Activated CD8-positive, alpha-beta memory T cell treated with anti-CD3 and anti-CD28 coated beads, Interleukin-2, amount 50 U/mL, for 1 hour (primary cell): ENCODE measurements around the gene ASIC4.

Experiments
- DNase-seq: peaks from one replicate; pipeline ENCODE4 v3.0.0-alpha.2; 2020; ENCODE audit errors: extremely low read depth

ASIC4 gene

DNA sequence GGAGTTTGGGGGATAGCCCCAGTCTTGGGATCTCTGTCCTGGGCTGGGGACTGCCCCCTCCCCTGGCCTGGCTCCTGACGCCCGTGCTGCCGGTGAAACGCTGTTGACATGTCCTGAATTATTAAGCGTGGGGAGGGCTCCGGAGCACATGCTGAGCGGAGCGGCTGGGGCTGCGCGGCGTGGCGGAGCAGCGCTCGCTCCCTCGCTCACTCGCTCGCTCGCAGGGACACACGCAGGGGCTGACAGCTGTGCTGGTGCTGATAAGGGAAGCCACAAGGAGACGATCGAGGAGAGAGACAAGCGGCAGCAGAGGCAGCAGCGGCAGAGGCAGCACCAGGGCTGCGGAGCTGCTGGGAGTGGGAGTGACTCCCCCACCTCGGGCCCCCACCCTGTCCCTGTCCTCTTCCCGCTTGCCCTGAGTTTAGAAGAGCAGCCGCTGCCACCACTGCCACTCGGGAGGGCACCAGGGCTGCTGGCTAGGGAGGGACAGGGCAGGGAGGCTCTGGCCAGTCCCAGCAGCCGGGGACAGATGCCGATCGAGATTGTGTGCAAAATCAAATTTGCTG, at the start of gene ASIC4:
Gene ASIC4, plus strand, starts transcription at position 287 of the 566 bp plus-strand sequence. Its CDS starts 243 bp downstream, at position 530.
- DNase-seq, result no peak

DNA sequence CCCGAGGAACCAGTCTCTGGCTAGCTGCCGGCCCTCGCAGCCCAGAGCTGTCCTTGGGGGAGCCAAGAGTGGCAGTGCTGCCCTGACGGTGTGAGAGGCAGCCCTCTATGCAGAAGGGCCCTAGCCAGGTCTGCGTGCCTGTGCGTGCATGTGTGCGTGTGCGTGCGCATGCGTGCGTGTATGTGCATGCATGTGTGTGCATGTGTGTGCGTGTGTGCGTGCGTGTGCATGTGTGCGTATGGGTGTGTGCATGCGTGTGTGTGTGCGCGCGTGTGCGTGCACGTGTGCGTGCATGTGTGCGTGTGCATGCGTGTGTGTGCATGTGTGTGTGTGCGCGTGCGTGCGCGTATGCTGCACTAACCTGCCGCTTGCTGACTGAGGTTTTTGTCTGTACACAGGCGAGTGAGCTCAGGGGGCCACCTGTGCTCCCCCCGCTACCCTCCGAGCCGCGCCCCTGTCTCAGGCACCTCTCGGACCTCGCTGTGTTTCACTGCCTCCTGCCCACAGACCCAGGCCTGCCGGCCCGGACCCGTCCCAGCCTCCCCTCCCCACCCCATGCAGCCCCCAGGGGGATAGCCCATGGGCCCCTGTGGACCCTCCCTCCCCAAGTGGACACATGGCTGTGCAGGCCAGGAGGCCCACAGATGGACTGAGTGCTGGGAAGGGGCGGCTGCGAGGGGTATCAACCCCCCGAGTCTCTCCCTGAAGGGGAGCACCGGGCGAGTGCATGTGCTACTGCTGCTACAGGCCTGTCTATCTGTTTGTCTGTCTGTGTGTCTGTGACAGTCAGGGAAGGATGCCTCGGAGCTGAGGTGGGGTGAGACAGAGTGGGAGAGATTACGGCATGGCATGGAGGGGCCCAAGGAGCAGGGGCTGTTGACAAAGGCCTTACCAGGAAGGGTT, 48.4 kb upstream of the ASIC4 start:
- DNase-seq, result no peak

- no peak for DNase-seq
Observed at GRCh38 chr2:219466816-219467735, 47.2 kb upstream of the ASIC4 start.

GRCh38 chr2:219467736-219468075, 46.6 kb upstream of the ASIC4 start:
- DNase-seq, result no peak

DNA sequence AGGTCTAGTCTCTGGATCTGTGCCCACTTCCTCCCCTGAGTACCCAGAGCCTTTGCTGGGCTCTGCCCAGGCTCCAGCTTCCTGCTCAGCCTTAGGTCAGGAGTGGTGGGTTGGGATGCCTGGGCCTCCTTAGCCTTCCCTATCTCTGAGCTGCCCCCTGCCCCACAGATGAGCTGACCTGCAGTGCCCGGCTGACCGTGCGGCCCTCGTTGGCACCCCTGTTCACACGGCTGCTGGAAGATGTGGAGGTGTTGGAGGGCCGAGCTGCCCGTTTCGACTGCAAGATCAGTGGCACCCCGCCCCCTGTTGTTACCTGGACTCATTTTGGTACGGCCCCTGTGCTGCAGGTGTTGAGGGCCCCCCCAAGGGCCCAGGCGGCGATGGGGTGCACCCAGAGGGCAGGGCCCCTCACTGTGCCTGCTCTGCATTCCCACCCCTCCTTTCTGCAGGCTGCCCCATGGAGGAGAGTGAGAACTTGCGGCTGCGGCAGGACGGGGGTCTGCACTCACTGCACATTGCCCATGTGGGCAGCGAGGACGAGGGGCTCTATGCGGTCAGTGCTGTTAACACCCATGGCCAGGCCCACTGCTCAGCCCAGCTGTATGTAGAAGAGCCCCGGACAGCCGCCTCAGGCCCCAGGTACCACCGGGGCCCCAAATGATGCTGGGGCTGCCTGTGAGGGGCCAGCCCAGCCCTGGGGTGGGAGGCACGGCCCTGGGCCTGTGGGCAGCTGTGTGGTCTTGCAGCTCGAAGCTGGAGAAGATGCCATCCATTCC, 45.7 kb upstream of the ASIC4 start:
- DNase-seq, result no peak

GRCh38 chr2:219469186-219469724, 45.0 kb upstream of the ASIC4 start:
- no peak for DNase-seq

DNA sequence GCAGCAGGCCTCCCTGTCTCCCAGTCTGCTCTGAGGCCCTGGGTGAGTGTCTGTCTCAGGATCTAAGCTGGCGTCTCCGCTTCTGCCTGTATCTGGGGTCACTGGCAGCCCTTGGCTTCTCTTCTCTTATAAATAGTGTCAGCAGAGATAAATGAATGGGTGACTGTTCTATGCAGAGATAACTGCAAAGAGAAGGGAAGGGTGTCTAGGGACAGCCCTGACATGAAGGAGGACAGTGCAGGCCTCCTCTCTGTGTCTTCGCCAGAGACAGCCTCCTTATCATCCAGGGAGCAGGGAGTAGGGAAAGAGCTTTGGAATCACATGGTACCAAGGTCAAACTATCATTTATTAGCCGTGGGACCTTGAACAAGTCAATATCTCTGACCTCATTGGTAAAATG, 43.9 kb upstream of the ASIC4 start:
- DNase-seq, result no peak

GRCh38 chr2:219471476-219472371, 42.6 kb upstream of the ASIC4 start:
- DNase-seq, result no peak

DNA sequence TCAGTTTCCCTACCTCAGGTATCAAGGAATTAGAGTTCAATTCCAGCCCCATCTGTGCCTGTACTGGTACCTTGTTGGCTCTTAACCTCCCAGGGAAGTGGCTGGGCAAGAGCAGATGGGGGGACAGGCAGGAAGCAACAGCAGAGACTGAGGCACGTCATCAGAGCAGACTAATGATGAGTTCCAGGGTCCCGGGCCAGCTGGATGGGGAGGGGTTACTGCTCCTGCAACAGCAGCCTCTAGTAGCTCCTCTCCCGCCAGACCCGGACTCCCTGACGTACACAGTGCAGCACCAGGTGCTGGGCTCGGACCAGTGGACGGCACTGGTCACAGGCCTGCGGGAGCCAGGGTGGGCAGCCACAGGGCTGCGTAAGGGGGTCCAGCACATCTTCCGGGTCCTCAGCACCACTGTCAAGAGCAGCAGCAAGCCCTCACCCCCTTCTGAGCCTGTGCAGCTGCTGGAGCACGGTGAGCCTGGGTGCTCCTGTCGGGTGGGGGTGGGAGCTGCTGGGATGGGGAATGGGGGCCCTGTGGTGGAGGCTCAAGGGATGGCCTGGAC, 41.6 kb upstream of the ASIC4 start:
- no peak for DNase-seq

- no peak for DNase-seq
Observed at GRCh38 chr2:219473511-219473910, 40.8 kb upstream of the ASIC4 start.

GRCh38 chr2:219474285-219475060, 39.8 kb upstream of the ASIC4 start:
- no peak for DNase-seq

- no peak for DNase-seq
Observed at GRCh38 chr2:219475278-219475677, 39.0 kb upstream of the ASIC4 start.

DNA sequence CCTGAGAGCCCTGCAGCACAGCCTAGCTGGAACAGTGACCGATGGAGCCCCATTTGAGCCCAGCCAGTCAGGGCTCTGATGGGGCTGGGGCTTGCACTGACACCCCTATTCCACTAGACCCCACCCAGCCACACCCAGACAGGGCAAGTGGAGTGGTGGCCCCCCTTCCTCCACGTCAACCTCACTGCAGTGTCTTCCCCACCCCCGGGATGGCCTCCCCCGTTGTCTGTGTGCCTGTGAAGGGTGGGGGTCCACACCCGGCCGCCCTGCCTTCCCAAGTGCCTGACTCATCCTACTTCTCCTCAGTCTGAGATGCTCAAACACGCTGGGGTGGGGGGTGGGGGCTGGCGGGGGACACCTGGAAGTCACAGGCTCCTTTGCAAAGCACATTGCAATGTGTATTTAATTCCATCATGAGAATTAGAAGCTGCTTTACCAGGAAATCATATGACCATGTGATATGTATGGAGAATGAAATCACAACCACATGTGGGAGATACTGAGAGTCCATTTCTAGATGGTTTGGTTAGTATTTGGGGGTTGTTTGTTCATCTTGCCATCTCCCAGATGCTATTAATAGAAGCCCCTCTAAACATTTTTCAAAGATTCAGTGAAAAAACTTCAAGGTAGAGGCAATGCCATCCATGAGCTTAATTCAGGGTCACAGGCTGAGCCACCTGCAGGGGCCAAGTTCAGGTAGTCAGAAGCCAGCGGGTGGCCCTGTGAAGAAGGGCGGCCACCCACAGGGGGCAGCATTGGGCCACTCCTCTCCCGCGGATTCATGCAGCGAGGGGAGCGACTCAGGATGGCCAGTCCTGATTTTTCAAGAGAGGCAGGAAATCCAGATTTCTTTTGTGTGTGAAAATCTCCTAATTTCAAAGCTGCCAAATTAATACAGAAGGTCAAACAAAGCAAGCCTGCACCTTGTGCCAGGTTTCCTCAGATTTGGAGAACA, 38.3 kb upstream of the ASIC4 start:
- no peak for DNase-seq

- DNase-seq, result no peak
Observed at GRCh38 chr2:219476652-219477151, 37.6 kb upstream of the ASIC4 start.

DNA sequence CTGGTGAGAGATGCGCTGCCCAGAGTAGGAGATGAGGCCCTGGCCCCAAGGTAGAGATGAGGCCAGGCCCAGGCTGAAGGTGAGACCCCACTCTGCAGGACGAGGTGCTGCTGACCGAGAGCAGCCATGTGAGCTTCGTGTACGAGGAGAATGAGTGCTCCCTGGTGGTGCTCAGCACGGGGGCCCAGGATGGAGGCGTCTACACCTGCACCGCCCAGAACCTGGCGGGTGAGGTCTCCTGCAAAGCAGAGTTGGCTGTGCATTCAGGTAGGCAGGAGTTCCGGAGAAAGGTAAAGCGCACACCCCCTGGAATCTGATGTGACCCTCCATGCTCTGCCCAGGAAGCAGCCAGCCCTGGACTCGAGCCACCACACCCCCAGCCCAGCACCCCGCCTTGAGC, 37.1 kb upstream of the ASIC4 start:
- no peak for DNase-seq

DNA sequence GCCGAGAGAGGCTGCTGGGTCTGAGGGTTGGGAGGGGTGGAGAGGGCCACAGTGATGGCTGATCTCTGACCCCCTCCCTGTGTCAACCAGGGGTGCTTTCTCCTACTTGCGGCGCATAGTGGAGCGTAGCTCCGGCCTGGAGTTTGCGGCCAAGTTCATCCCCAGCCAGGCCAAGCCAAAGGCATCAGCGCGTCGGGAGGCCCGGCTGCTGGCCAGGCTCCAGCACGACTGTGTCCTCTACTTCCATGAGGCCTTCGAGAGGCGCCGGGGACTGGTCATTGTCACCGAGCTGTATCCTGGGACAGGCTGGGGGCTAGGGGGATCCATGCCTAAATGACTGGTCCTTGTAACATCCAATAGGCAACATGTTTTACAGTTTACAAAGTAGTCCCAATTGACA, 36.5 kb upstream of the ASIC4 start:
- DNase-seq, result no peak

DNA sequence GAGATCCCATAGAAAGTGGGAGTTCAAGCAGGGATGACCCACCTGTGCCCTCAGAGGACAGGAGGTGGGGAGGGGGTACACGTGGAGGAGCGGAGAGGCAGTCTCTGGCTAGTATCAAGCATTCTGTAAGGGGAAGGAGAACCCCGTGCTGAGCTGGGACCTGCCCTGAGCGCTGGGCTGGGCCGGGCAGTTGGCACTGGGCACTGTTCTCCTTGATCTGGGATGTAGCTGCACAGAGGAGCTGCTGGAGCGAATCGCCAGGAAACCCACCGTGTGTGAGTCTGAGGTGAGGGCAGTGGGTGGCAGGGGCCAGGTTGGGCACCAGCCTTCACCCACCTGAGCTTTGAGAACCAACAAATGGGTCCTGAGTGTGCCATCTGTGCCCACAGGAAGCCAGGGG, 35.4 kb upstream of the ASIC4 start:
- no peak for DNase-seq

- no peak for DNase-seq
Observed at GRCh38 chr2:219480004-219480403, 34.3 kb upstream of the ASIC4 start.
